Retinal pigment epithelial cell (primary cell): ENCODE data around the gene HIP1.

Experiments used
- DNase-seq: peaks from one replicate; pipeline ENCODE4 v3.0.0-alpha.2; 2010; ENCODE audit warnings: low read depth
- H3K4me3 ChIP-seq: 2 replicates; pipeline ENCODE4 v1.5.1; 2011; ENCODE audit warnings: mild to moderate bottlenecking, low read length, control low read depth, moderate library complexity
- CTCF ChIP-seq: conservative IDR thresholded peaks from 2 replicates; pipeline ENCODE4 v1.5.1; 2011; ENCODE audit warnings: low read depth, low read length, control low read depth, inconsistent platforms

Gene HIP1

GRCh38 chr7:75649462-75649861, 89.3 kb downstream of the HIP1 start:
- H3K4me3 ChIP-seq = no peak overlapping the region
- TF ChIP-seq CTCF = no peak
- no peak for DNase-seq

- no peak for TF ChIP-seq CTCF
- DNase-seq = no peak
- no peak overlapping the region for H3K4me3 ChIP-seq
Measured at GRCh38 chr7:75647709-75648438, 90.9 kb downstream of the HIP1 start.

GRCh38 chr7:75646571-75647102, 92.1 kb downstream of the HIP1 start:
- DNase-seq = no peak
- H3K4me3 ChIP-seq = no peak overlapping the region
- no peak for TF ChIP-seq CTCF

GRCh38 chr7:75645570-75645969, 93.2 kb downstream of the HIP1 start:
- H3K4me3 ChIP-seq = no peak overlapping the region
- TF ChIP-seq CTCF = no peak
- DNase-seq = no peak

- no peak for TF ChIP-seq CTCF
- no peak overlapping the region for H3K4me3 ChIP-seq
- no peak for DNase-seq
Measured at GRCh38 chr7:75644589-75644988, 94.2 kb downstream of the HIP1 start.

- no peak overlapping the region for H3K4me3 ChIP-seq
- DNase-seq = peak; percentile 26
- TF ChIP-seq CTCF = peak; percentile 85
Measured at GRCh38 chr7:75642810-75643486, 95.8 kb downstream of the HIP1 start.

GRCh38 chr7:75640201-75640600, 98.5 kb downstream of the HIP1 start:
- H3K4me3 ChIP-seq = no peak overlapping the region
- TF ChIP-seq CTCF = no peak
- no peak for DNase-seq
